ENCODE measurements around the gene TERB1.
A peak's percentile ranks its signal among the peaks of the same experiment; 100 is the strongest.

The TERB1 gene, protein sequence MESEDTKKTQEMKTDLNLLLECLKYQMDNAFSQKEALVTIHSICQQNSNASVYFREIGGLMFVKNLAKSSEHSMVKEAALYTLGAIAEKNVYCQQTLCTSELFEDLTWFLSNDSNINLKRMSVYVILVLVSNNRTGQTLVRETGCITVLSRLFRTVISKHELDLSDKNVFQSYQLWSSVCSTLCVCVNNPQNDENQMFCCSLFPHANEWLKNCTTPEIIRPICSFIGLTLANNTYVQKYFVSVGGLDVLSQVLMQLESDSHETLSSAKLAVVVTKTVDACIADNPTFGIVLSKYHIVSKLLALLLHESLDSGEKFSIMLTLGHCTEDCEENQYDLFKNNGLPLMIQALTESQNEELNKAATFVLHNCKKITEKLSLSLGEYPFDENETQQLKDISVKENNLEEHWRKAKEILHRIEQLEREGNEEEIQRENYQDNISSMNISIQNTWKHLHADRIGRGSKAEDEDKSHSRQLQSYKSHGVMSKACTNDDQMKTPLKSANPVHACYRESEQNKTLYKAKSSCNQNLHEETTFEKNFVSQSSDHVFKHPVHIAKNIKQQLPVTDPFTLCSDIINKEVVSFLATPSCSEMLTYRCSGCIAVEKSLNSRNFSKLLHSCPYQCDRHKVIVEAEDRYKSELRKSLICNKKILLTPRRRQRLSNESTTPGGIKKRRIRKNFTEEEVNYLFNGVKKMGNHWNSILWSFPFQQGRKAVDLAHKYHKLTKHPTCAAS

GRCh38 chr16:66801320-66802105, at the start of gene TERB1:
Gene TERB1, minus strand, starts transcription at chr16:66801584. Its CDS starts 4,786 bp downstream, at chr16:66796798.
- DNase-seq: no peak

GRCh38 chr16:66850115-66850815, 48.9 kb upstream of the TERB1 start:
- DNase-seq: no peak

GRCh38 chr16:66849549-66849948, 48.2 kb upstream of the TERB1 start:
- no peak for DNase-seq

DNA sequence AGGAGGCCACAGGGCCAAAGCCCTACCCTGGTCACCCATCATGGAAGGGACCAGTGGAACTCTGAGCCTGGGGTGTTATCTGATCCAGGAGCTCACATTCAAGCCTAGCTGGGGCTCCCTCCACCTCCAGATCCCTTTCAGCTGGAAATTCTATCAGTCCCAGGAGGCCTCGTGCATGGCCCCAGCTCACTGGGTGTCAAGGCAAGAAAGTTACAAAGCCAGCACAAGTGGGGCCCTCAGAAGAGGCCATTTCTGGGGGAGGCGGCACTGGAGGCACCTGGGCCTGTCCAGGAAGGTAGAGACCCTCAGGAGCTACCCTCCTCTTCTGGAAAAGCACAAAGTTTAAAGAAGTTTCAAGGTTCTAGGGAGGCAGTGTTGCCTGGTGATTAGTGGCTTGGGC, 47.6 kb upstream of the TERB1 start:
- DNase-seq: no peak

DNA sequence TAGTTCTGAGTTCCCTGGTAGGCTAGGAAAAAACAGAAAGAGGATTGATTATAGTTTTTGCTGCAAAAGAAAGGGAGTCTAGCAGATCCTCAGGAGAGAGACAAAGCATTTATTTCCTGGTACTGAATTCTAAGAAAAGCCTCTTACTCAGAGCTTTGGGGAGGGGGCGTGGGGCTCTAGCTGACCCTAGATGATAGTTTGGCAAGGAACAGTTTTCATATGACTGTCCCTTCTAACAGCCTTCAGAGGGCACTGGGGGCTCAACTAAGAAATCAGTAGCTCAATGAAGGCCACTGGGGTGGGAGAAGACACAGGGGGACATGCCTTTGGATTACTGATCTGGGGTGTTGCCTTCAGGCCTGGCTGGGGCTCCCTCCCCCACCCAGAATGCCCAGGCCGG, 46.8 kb upstream of the TERB1 start:
- no peak for DNase-seq

GRCh38 chr16:66847533-66848067, 46.2 kb upstream of the TERB1 start:
- no peak for DNase-seq

DNA sequence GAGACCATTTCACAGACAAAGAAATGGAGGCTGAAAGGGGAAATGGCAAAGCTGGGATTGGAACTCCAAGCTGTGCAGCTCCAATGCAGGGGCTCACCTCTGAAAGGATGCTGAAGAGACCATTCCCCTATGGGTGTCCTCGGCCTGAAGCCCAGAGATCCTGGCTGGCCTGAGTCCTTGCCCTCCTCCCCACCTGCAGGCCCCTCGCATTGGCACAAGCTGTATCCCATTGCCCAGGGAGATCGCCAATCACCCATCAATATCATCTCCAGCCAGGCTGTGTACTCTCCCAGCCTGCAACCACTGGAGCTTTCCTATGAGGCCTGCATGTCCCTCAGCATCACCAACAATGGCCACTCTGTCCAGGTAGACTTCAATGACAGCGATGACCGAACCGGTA, 45.4 kb upstream of the TERB1 start:
- no peak for DNase-seq

GRCh38 chr16:66846266-66846665, 44.9 kb upstream of the TERB1 start:
- DNase-seq: no peak

- DNase-seq: no peak
Observed at GRCh38 chr16:66845791-66846221, 44.4 kb upstream of the TERB1 start.

- no peak for DNase-seq
Observed at GRCh38 chr16:66845080-66845410, 43.7 kb upstream of the TERB1 start.

GRCh38 chr16:66844342-66845079, 43.1 kb upstream of the TERB1 start, which contains the start of gene CA7:
Gene CA7, plus strand, starts transcription at chr16:66844414. Its CDS starts 74 bp downstream, at chr16:66844488.
- no peak for DNase-seq

DNA sequence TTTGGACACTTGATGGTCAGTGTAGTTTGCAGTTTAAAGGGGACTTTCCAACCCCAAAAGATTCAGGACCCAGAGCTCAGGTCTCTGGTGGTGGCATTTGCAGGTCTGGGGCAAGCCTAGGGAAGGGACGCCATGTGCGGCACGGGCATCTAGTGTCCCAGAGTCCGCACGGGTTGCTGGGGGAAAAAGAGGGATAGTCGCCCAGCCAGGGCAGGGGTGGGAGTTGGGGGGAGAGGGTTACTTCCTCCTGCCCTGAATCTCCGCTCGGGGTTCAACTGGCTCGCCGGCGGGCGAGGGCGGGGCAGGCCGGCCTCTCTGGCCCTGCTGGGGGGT, 42.6 kb upstream of the TERB1 start:
- DNase-seq: no peak

DNA sequence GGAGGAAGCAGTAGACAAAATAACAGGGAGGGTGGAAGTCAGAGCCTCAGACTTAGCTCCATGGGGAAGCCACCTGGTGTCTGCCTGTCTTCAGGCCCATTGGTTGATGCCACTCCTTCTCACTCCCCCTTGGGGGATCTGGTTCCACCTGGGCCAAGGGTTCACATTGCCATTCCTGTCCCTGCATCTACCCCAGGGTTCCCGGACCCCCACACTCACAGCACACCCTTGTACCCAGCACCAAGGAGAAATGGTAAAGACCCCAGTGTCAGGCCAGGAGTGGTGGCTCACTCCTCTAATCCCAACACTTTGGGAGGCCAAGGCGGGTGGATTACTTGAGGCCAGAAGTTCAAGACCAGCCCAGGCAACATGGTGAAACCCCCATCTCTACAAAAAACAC, 41.8 kb upstream of the TERB1 start:
- no peak for DNase-seq

GRCh38 chr16:66842765-66843164, 41.4 kb upstream of the TERB1 start:
- no peak for DNase-seq

GRCh38 chr16:66841366-66841765, 40.0 kb upstream of the TERB1 start:
- DNase-seq: no peak

- DNase-seq: no peak
Observed at GRCh38 chr16:66840883-66841282, 39.5 kb upstream of the TERB1 start.

DNA sequence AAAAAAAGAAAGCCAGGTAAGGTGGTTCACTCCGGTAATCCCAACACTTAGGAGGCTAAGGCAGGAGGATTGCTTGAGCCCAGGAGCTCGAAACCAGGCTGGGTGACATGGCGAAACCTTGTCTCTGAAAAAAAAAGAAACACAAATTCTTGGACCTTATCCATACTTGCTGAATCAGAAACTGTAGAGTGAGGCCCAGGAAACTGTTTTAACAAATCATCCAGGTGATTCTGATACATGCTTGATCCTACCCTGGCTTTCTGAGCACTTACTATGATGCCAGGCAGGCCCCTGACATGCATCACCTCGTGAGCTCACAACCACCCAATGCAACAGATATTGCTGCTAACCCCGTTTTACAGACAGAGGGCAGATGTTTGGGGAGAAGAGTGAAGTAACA, 33.4 kb upstream of the TERB1 start:
- DNase-seq: no peak

DNA sequence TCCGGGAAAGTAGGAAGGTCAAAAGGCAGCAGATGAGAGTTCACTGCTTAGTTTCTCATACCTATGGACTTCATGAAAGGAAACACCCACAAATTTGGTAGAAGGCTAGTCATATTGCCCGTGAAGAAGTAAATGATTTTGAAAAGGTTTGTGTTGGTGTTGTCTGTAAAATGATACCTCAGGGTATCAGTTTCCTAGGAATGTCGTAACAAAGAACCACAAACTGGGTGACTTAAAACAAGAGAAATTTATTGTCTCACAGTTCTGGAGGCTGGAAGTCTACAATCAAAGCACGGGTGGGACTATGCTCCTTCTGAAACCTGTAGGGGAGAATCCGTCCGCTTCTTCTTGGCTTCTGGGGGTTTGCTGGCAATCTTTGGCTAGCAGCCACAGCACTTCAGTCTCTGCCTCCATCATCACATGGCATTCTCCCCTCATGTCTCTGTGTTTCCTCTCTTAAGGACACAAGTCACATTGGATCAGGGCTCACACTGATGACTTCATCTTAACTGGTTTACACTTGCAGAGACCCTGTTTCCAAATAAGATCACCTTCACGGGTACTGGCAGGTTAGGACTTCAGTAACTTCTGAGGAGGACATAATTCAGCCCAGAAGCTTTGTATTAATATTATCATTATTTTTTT, 31.4 kb upstream of the TERB1 start:
- DNase-seq: no peak

DNA sequence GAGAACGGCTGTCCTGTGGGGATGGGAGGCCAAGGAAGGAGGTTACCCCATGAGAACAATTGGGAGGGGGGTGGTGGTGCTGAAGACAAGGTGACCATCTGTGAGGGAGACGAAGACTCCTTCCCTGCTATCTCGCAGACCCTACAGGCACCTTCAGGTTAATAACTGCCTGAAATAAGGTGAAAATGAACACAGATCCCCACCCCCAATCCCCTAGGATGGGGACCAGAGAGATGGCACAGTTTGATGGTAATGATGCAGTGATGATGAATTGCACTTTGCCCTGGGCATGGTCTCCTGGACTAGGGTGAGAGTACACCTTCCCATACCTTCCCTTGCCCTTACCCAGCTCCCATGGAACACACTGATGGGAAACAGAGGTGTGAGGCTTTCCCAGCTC, 30.8 kb upstream of the TERB1 start:
- no peak for DNase-seq

DNA sequence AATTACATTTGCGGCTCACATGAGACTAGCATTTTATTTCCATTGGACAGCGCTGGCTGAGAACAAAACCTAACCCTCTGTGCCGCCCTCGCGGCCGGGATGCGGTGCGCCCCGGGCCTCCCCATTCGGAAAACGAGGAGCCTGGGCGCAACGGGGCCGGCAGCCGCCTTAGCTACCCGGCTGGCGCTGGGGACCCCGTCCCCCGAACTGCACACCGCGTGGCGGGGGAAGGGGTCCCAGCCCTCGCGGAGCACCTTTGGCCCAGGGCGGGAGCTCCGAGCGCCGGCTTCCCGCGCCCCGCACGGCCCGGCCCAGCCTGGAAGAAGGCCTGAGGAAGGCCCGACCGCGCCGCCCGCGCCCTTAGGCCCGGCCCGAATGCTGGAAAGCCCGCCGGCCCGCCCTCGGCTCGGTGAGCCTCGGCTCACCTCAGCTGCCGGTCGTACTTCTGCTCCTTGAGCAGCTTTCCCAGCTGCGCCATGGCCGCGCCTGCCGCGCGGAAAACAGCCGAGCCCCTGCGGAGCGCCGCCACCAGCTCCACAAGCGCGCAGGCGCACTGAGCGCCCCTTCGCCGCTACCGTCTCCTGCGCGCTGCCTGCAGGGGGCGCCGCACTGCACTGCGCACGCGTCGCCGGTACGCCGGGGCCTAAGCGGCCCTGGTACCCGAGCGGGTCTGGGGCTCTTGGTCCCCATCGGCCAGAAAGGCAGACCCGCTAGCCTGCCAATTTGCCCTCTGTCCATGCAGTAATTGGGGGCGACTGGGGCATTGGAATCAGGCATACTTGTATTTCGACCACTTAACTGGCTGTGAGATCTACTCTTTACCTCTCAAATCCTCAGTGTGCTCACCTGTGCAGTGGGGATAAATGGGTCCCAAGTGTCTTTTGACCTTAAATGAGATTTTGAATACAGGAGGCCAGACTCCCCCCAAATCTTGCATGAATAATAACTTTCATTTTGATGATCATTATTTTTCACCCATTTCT, 29.3 kb upstream of the TERB1 start, which contains the start of gene NAE1:
NAE1 (minus strand) TSS at position 555 of the 983 bp plus-strand sequence; CDS start at position 478, 77 bp downstream.
- DNase-seq: peak; percentile 81
